ENCODE measurements around the gene FNBP1. TPM values are rescaled to one million over a fixed set of nuclear protein-coding genes. Genes with fewer than 3 reads are reported as not detected.

FNBP1 gene
- total RNA-seq, 1 donor from 2014 or later = 63.5 TPM

DNA sequence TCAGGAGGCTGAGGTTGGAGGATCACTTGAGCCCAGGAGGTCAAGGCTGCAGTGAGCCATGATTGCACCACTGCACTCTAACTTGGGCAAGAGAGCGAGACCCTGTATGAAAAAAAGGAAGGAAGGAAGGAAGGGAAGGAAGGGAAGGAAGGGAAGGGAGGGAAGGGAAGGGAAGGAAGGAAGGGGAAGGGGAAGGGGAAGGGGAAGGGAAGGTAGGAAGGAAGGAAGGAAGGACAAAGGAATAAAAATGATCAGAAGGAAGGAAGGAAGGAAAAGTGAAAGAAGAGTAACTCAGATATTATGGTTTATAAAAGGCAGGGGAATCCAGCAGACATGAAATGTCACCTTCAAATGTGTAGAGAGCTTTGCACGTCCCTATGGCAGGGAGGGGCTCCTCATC lies 143.4 kb downstream of the FNBP1 start:
- DNase-seq (ENCODE audit: low read depth) (no peak), FAIRE-seq (no peak)
- no peaks in the 10 kb centered on the region for H4K20me1 ChIP-seq (ENCODE audit: insufficient read depth, low read length)
- peaks cover 3% of the 10 kb centered on the region for H3K36me3 ChIP-seq (ENCODE audit: insufficient read depth, low read length)
- H3K79me2 ChIP-seq (ENCODE audit: insufficient read depth, low read length) = no peaks in the 10 kb centered on the region
- H3K27ac ChIP-seq (ENCODE audit: low read depth, low read length) = no peak overlapping the region
- H3K27me3 Mint-ChIP-seq (ENCODE audit: low read depth, unreplicated experiment) = no peaks in the 10 kb centered on the region
- no peak overlapping the region for H3K4me3 ChIP-seq (ENCODE audit: insufficient read depth, low read depth, low read length)
- no peaks in the 10 kb centered on the region for H3K27me3 ChIP-seq (ENCODE audit: insufficient read depth, low read length)
- TF ChIP-seq EZH2 (IDR thresholded peaks at IDR 0.05; ENCODE audit: insufficient read depth, low read length) = no peak
- TF ChIP-seq, protein P1, sequence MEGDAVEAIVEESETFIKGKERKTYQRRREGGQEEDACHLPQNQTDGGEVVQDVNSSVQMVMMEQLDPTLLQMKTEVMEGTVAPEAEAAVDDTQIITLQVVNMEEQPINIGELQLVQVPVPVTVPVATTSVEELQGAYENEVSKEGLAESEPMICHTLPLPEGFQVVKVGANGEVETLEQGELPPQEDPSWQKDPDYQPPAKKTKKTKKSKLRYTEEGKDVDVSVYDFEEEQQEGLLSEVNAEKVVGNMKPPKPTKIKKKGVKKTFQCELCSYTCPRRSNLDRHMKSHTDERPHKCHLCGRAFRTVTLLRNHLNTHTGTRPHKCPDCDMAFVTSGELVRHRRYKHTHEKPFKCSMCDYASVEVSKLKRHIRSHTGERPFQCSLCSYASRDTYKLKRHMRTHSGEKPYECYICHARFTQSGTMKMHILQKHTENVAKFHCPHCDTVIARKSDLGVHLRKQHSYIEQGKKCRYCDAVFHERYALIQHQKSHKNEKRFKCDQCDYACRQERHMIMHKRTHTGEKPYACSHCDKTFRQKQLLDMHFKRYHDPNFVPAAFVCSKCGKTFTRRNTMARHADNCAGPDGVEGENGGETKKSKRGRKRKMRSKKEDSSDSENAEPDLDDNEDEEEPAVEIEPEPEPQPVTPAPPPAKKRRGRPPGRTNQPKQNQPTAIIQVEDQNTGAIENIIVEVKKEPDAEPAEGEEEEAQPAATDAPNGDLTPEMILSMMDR (IDR thresholded peaks at IDR 0.05; ENCODE audit: insufficient read depth, low read depth, low read length) = no peak
- H3K36me3 Mint-ChIP-seq (ENCODE audit: low read depth, unreplicated experiment) = peaks cover 37% of the 10 kb centered on the region
- no peak overlapping the region for H2AFZ ChIP-seq (ENCODE audit: low read depth, low read length)
- H3K4me1 Mint-ChIP-seq (ENCODE audit: low read depth, unreplicated experiment) = no peaks in the 10 kb centered on the region
- no peak overlapping the region for H3K27ac Mint-ChIP-seq (ENCODE audit: unreplicated experiment)
- H3K9me3 ChIP-seq (ENCODE audit: insufficient read depth, low read depth, low read length) = no peaks in the 10 kb centered on the region
- no peak overlapping the region for H3K4me2 ChIP-seq (ENCODE audit: low read length)
- no peak overlapping the region for H3K9ac ChIP-seq (ENCODE audit: low read length)
- H3K9me3 Mint-ChIP-seq (ENCODE audit: unreplicated experiment) = peaks cover 3% of the 10 kb centered on the region
- H3K4me3 Mint-ChIP-seq (ENCODE audit: unreplicated experiment) = no peak overlapping the region
- H3K4me1 ChIP-seq (ENCODE audit: insufficient read depth, low read length) = no peaks in the 10 kb centered on the region

DNA sequence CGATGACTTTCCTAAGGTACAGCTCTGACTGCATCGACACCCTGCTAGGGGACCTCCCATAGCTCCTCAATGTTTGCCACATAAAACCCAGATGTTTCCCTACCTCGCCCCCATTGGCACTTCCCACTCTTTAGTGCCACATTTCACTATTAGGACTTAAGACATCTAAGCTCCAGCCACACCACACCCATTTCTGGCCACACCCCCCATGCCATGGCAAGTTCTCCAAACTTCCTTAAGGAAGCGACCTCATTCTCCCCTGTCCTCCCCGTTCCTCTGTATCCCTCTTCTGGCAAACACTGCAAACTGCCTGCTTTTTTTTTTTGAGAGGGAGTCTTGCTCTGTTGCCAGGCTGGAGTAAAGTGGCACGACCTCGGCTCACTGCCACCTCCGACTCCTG lies 144.8 kb downstream of the FNBP1 start:
- Histone ChIP-seq H4K20me1 (ENCODE audit: insufficient read depth, low read length) (no peaks in the 10 kb centered on the region), H3K9me3 (ENCODE audit: insufficient read depth, low read depth, low read length) (no peaks in the 10 kb centered on the region), H3K79me2 (ENCODE audit: insufficient read depth, low read length) (no peaks in the 10 kb centered on the region), H3K36me3 (ENCODE audit: insufficient read depth, low read length) (peaks cover 3% of the 10 kb centered on the region), H3K4me3 (ENCODE audit: insufficient read depth, low read depth, low read length) (no peak overlapping the region), H3K27me3 (ENCODE audit: insufficient read depth, low read length) (no peaks in the 10 kb centered on the region), H3K4me2 (ENCODE audit: low read length) (no peak overlapping the region), H3K27ac (ENCODE audit: low read depth, low read length) (no peak overlapping the region), H2AFZ (ENCODE audit: low read depth, low read length) (no peak overlapping the region), H3K4me1 (ENCODE audit: insufficient read depth, low read length) (no peaks in the 10 kb centered on the region), H3K9ac (ENCODE audit: low read length) (no peak overlapping the region)
- Mint-ChIP-seq H3K4me3 (ENCODE audit: unreplicated experiment) (no peak overlapping the region), H3K4me1 (ENCODE audit: low read depth, unreplicated experiment) (no peaks in the 10 kb centered on the region), H3K36me3 (ENCODE audit: low read depth, unreplicated experiment) (peaks cover 40% of the 10 kb centered on the region), H3K27ac (ENCODE audit: unreplicated experiment) (peak overlapping the region; percentile 47), H3K9me3 (ENCODE audit: unreplicated experiment) (peaks cover 3% of the 10 kb centered on the region), H3K27me3 (ENCODE audit: low read depth, unreplicated experiment) (no peaks in the 10 kb centered on the region)
- TF ChIP-seq, protein P1 (IDR thresholded peaks at IDR 0.05; ENCODE audit: insufficient read depth, low read depth, low read length) = no peak
- TF ChIP-seq EZH2 (IDR thresholded peaks at IDR 0.05; ENCODE audit: insufficient read depth, low read length) = no peak
- DNase-seq (ENCODE audit: low read depth) (no peak), FAIRE-seq (no peak)

DNA sequence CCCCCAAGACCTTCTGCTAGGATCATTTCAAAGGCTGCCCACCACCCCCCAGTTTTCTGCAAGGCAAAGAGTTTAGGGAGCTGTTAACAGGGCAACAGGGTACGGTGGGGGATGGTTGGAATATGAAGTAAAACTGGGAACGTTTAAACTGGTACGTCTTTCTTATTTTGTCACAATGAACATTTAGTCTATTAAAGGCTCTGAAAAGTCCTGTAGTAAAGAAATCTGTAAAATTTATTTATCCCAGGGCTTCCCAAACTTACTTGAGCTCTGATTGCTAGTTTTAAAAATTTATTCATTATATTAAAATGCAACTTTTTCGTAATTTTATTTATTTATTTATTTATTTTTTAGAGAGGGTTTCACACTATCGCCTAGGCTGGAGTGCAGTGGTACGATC lies 145.7 kb downstream of the FNBP1 start:
- Histone ChIP-seq H3K36me3 (ENCODE audit: insufficient read depth, low read length) (peaks cover 3% of the 10 kb centered on the region), H3K4me1 (ENCODE audit: insufficient read depth, low read length) (peaks cover 2% of the 10 kb centered on the region), H3K4me2 (ENCODE audit: low read length) (no peak overlapping the region), H3K4me3 (ENCODE audit: insufficient read depth, low read depth, low read length) (no peak overlapping the region), H3K79me2 (ENCODE audit: insufficient read depth, low read length) (no peaks in the 10 kb centered on the region), H4K20me1 (ENCODE audit: insufficient read depth, low read length) (no peaks in the 10 kb centered on the region), H3K27me3 (ENCODE audit: insufficient read depth, low read length) (no peaks in the 10 kb centered on the region), H3K9me3 (ENCODE audit: insufficient read depth, low read depth, low read length) (no peaks in the 10 kb centered on the region), H3K9ac (ENCODE audit: low read length) (no peak overlapping the region), H2AFZ (ENCODE audit: low read depth, low read length) (no peak overlapping the region), H3K27ac (ENCODE audit: low read depth, low read length) (no peak overlapping the region)
- FAIRE-seq = no peak
- Mint-ChIP-seq H3K27me3 (ENCODE audit: low read depth, unreplicated experiment) (no peaks in the 10 kb centered on the region), H3K9me3 (ENCODE audit: unreplicated experiment) (peaks cover 3% of the 10 kb centered on the region), H3K36me3 (ENCODE audit: low read depth, unreplicated experiment) (peaks cover 37% of the 10 kb centered on the region), H3K4me1 (ENCODE audit: low read depth, unreplicated experiment) (no peaks in the 10 kb centered on the region), H3K27ac (ENCODE audit: unreplicated experiment) (no peak overlapping the region), H3K4me3 (ENCODE audit: unreplicated experiment) (peak overlapping the region; percentile 50)
- TF ChIP-seq, protein P1 (IDR thresholded peaks at IDR 0.05; ENCODE audit: insufficient read depth, low read depth, low read length) = no peak
- TF ChIP-seq EZH2 (IDR thresholded peaks at IDR 0.05; ENCODE audit: insufficient read depth, low read length) = no peak
- no peak for DNase-seq (ENCODE audit: low read depth)
